ENCODE data around the gene TGFBR3.

TGFBR3 gene

GRCh38 chr1:91777630-91778300, 108.2 kb downstream of the TGFBR3 start:
- no peak for DNase-seq (ENCODE audit: low spot score)

- no peak for DNase-seq (ENCODE audit: low spot score)
Measured at GRCh38 chr1:91777196-91777595, 108.8 kb downstream of the TGFBR3 start.

GRCh38 chr1:91776068-91776794, 109.7 kb downstream of the TGFBR3 start:
- no peak for DNase-seq (ENCODE audit: low spot score)

GRCh38 chr1:91775227-91775626, 110.7 kb downstream of the TGFBR3 start:
- no peak for DNase-seq (ENCODE audit: low spot score)

GRCh38 chr1:91774520-91775203, 111.3 kb downstream of the TGFBR3 start:
- DNase-seq (ENCODE audit: low spot score): no peak

GRCh38 chr1:91771717-91772116, 114.2 kb downstream of the TGFBR3 start:
- DNase-seq (ENCODE audit: low spot score): no peak

GRCh38 chr1:91770667-91771268, 115.2 kb downstream of the TGFBR3 start:
- no peak for DNase-seq (ENCODE audit: low spot score)

GRCh38 chr1:91769742-91770141, 116.2 kb downstream of the TGFBR3 start:
- no peak for DNase-seq (ENCODE audit: low spot score)

- no peak for DNase-seq (ENCODE audit: low spot score)
Measured at GRCh38 chr1:91768786-91769725, 116.9 kb downstream of the TGFBR3 start.

GRCh38 chr1:91768120-91768519, 117.8 kb downstream of the TGFBR3 start:
- no peak for DNase-seq (ENCODE audit: low spot score)

GRCh38 chr1:91766883-91767282, 119.1 kb downstream of the TGFBR3 start:
- DNase-seq (ENCODE audit: low spot score): no peak

GRCh38 chr1:91765880-91766443, 120.0 kb downstream of the TGFBR3 start:
- no peak for DNase-seq (ENCODE audit: low spot score)

GRCh38 chr1:91765293-91765692, 120.7 kb downstream of the TGFBR3 start:
- DNase-seq (ENCODE audit: low spot score): no peak

GRCh38 chr1:91764471-91765115, 121.4 kb downstream of the TGFBR3 start:
- DNase-seq (ENCODE audit: low spot score): no peak

GRCh38 chr1:91763252-91763651, 122.7 kb downstream of the TGFBR3 start:
- DNase-seq (ENCODE audit: low spot score): no peak

GRCh38 chr1:91761295-91761721, 124.6 kb downstream of the TGFBR3 start:
- DNase-seq (ENCODE audit: low spot score): no peak

- no peak for DNase-seq (ENCODE audit: low spot score)
Measured at GRCh38 chr1:91760512-91760911, 125.4 kb downstream of the TGFBR3 start.

- no peak for DNase-seq (ENCODE audit: low spot score)
Measured at GRCh38 chr1:91759076-91759475, 126.9 kb downstream of the TGFBR3 start.

GRCh38 chr1:91757763-91758460, 128.0 kb downstream of the TGFBR3 start:
- DNase-seq (ENCODE audit: low spot score): no peak

GRCh38 chr1:91755702-91756287, 130.2 kb downstream of the TGFBR3 start:
- no peak for DNase-seq (ENCODE audit: low spot score)
